AG09319 (cell line): ENCODE measurements around the gene PHF21B.

Experiments used
- DNase-seq: peaks from one replicate; pipeline ENCODE4 v3.0.0-alpha.2; 2010; ENCODE audit warnings: low read depth; ENCODE audit errors: extremely low read depth
- TF ChIP-seq, protein P1 (sequence below): IDR thresholded peaks from 2 replicates; pipeline ENCODE4 v1.5.1; 2011; ENCODE audit warnings: low read depth, mild to moderate bottlenecking, inconsistent platforms, low read length, moderate library complexity

Gene PHF21B

DNA sequence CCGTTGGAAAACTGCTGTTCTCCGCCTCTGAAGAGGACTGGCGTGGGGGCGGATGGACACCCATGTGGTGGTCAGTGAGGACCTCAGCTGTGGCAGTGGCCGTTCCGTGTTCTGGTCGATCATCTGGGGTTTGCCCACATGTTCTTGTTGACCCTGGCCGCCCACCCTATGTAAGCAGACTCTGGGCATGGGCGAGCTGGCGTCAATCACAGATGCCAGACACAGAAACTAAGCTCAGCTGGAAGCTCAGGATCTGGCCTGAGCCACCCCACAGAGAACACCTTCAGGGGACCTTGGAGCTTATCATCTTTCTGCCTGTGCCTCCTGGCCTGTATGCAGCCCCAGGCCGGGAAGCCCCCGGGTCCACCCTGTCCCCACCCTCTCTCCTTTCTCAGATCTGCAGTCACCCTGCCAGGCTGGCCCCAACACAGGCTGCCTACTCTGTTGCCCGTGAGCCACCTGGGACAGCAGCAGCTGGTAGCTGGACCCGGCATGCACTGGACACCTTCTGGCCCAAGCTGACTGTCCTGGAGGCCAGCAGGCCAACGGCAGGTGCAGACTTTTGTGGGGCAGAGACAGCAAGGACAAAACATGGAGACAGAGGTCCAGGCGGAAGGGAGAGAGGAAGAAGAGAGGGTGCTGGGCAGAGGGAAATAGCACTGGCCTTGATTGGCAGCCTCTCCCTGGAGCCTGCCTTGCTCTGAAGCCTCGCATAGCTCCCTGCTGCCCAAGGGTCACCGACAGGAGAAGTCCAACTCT lies 91.5 kb downstream of the PHF21B start:
- DNase-seq: no peak
- TF ChIP-seq, protein P1, sequence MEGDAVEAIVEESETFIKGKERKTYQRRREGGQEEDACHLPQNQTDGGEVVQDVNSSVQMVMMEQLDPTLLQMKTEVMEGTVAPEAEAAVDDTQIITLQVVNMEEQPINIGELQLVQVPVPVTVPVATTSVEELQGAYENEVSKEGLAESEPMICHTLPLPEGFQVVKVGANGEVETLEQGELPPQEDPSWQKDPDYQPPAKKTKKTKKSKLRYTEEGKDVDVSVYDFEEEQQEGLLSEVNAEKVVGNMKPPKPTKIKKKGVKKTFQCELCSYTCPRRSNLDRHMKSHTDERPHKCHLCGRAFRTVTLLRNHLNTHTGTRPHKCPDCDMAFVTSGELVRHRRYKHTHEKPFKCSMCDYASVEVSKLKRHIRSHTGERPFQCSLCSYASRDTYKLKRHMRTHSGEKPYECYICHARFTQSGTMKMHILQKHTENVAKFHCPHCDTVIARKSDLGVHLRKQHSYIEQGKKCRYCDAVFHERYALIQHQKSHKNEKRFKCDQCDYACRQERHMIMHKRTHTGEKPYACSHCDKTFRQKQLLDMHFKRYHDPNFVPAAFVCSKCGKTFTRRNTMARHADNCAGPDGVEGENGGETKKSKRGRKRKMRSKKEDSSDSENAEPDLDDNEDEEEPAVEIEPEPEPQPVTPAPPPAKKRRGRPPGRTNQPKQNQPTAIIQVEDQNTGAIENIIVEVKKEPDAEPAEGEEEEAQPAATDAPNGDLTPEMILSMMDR: no peak

DNA sequence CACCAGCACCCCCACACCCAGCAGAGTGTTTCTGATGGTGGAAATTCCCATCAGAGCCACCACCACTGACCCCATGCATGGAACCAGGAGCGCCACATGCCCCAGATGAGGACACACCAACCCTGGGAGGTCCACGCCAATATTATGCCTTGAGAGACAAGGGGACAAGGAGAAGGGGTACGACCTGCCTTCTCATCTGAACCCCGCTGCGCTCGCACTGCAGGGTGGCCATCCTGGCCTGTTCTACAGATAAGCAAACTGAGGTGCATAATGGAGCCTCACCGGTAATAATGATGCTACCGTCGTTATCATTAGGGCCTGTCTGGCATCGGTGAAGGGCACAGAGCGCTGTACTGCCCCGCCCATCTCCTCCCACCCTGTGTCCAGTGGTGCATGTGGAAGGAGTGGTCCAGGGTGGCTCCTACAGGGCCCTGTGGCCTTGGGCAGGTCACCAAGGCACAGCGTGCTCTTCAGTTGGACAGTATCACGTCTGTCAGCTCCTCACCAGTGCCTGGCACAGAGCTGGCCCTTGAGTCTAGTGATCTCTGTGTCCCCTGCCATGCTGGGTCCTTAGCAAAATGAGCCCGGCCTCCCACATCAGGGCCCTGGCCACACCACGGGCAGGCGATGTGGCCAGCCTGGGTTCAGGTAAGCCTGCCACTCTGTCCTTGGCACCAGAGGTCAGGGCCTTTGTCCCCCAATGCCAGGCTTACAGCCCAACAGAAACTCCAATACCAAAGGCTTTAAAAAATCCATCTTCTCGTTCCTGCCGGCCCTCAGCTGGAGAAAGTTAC lies 92.2 kb downstream of the PHF21B start:
- DNase-seq: no peak
- TF ChIP-seq, protein P1: no peak

DNA sequence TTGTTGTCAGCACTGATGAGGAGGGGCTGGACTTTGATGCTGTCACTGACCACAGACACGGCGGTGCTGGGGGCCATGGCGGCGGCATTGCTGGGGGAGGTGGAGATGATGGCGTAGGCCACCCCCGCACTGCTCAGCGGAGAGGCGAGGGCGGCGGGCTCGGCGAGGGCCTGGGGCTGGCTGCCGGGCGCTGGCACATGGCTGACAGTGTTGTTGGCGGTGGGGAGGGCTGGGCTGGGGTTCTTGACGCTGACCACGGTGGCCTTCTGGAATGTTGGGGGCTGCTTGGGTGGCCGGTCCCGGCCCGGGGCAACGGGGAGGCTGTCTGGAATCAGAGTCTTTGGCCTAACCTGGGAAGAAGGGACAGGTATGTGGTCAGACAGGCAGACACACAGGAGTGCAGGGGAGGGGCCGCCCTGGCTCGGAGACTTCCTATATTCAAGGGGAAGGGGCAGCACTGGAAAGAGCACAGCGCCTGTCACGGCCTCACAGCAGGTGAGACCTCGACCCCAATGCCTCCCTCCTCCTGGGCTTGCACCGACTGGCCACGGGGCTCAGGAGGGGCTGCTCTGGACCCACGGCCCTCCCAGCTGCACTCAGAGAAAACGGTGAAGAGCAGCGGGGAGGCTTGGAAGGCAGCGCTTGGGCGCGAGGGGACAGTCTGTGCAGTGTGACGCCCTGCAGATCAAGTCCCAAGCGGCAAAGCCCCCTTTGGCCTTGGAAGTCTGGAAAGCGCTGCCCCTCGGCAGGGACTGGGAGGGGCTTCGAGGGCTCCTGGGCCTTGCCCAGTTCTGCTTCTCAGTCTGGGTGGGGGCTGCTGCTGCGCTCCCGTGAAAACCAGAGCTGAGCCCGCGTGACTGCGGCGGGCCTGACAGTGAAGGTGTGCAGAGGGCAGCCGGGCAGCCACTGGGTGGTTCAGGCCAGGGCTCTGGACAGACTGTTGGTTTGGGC lies 93.2 kb downstream of the PHF21B start:
- DNase-seq: no peak
- TF ChIP-seq, protein P1: no peak

DNA sequence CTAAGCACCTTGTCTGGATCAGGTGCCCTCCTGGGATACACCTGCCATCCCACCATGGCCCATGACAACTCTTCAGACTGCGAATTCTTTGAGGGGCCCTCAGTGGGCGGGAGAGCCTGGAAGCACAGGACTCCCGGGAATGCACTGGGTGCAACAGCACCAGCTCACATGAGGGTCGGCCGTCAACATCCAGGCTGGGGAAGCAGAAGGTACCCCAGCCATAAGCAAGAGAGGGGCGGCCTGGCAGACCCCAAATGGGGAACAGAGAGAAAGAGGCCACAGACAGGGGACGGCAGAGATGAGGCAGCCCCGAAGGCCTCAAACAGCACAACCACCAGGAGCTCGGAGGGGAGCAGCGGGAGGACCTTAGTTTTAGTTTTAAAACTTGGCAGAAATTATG lies 94.4 kb downstream of the PHF21B start:
- no peak for DNase-seq
- TF ChIP-seq, protein P1: no peak

DNA sequence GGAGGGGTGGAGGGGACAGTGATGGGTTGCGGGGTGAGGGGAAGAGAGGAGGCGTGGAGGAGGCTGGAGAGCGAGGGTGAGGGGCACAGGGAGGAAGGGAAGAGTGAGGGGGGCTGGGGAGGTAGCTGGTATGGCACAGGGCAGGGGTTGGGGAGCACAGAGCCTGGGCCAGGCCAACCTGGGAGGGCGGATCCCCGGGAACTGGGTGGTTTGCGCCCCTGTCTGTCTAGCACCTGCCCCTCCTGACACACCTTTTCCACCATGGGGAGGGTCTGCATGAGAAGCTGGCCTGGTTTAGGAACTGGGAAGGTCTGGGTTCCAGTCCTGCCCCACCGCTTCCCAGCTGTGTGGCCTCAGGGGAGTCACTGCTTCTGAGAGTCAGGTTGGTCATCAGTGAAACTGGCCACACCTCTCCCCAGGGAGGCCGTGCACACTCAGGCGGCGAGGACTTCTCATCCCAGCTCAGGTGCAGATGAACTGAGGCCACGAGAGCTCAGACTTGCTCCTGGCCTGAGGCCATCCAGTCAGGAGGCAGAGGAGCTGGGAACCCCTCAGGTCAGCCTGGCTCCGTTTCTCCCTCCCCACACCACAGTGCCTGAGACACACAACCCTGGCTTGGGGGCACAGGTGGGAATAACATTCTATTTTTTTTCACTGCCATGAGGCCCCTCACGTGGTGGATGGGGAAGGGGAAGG lies 95.6 kb downstream of the PHF21B start:
- TF ChIP-seq, protein P1: no peak
- DNase-seq: no peak

DNA sequence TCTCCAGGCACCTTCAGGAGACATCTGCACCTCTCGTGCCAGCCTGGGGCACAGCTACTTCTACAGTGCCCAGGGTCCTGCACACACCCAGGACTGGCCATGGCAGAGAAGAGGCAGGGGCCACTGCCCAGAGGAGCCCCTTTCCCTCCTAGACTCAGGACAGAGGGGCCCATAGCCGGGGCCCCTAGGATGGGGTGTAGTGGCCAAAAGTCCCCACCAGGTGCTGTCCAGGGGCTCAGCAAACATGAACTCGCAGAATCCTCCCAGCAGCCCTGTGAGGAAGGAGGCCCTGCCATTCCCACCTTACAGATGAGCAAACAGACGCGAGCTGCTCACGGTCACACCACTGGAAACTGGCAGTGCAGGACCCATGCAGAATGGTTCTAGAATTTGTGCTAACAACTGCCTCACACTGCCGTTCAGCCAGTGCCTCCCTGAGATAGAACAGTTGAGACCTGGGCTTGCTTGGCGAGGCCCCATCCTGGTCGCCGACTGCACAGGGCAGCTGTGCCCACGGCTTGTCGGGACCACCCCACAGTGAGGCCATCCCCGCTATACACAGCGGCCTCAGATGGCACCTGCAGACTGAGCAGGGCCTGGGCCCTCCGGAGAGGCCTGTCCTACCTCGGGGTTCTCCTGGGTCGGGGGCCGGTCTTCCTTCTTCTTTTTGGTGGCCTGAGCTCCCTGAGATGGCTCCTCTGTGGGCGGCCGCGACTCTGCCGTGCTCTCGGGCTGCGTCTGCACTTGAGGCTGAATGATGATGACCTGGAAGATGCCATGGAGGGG lies 96.4 kb downstream of the PHF21B start:
- no peak for DNase-seq
- TF ChIP-seq, protein P1: no peak
